GM19372 (cell line): ENCODE results near the gene GRIP1.
"Not testable (repeated sequence)": the region's sequence is repeated elsewhere in the genome, so short reads cannot be mapped to it uniquely, and the experiment has no call there.

ENCODE experiments used
- ATAC-seq: cut with Tn5 transposase; IDR thresholded peaks from one replicate; pipeline ENCODE4 v1.9.1; 2021; ENCODE audit warnings: mild to moderate bottlenecking, low read depth, moderate library complexity; ENCODE audit not compliant: unreplicated experiment

Gene GRIP1

DNA sequence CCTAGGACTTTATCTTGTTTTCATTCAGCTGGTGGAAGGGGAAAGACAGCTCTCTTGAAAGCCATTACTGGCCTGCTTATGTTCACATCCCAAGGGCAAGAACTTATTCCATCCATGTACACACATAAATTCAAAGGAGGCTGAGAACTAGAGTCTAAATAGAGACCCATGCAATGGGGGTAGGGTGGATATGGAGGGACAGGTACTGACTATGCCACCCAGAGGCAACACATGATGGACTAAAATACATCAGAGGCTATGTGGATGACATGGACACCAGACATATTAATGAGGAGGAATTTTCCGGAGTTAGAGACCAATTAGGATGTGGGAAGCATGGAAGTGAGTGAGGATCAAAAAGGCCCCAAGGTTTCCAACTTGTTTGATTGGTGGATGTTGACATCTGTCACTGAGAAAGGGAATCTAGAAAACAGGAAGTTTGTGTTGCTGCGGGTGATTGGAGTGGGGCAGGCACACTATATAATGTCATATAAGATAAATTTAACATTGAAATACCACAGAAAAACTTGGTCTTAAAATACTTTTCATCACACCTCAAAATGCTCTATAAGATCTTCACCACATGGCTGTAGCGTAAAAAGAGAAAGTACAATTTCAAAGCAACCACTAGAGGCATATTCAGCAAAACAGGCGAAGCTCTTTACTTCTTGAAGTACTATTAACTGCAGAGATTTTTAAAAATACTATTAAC, 130.4 kb downstream of the GRIP1 start:
- peak; percentile 63 for ATAC-seq

DNA sequence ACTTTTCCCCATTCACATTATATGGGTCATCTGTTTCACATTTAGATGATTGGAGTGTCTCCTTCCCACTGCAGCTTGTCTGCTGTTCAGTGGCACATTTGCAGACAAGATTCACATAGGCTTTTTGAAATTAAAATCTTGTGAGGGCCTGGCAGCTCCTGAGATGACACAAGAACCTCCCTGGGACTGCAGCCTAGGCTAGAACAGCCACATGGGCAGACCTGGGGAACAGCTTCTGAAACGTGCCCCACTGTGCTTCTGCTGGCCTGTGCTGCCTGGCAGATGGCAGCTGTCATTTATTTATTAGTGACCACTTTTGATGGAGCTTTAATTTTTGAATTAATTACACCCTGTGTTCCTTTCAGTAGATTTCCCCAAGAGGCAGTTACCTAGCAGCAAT, 137.4 kb downstream of the GRIP1 start:
- ATAC-seq = no peak

DNA sequence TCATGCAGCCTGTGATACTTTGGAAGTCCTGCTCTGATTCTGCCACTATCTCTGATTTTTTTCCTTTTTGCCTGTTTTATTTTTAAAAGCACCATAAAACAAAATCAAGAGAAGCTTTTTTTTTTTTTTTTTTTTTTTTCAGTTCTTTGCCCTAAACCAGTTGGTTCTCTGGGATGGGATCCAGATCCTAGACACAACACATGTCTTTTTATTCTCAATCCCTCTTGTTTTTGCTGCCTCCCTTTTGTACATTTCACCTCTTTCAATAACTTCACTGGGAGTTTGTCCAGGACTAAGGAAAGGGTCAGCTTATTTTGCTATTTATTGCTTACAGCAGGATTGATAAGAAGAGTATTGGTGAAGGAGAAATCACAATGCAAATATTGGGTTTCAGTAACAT, 139.4 kb downstream of the GRIP1 start:
- ATAC-seq = no peak

DNA sequence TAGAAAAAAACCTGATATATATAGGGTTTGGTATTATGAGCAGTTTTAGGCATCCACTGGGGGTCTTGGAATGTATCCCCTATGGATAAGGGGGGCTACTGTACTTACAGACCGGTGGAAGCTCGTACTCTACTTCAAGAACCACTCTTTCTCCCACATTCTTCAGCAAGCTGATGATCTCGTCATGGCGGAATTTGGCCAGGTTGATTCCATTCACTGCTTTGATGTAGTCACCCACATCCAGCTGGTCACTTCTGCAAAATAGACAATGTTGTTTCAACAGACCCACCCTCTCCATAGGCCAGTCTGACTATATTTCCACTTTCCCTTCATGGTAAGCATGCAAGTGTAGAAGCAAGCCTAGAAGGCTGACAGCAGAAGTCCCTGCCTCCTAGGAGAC, 139.9 kb downstream of the GRIP1 start:
- ATAC-seq = no peak

DNA sequence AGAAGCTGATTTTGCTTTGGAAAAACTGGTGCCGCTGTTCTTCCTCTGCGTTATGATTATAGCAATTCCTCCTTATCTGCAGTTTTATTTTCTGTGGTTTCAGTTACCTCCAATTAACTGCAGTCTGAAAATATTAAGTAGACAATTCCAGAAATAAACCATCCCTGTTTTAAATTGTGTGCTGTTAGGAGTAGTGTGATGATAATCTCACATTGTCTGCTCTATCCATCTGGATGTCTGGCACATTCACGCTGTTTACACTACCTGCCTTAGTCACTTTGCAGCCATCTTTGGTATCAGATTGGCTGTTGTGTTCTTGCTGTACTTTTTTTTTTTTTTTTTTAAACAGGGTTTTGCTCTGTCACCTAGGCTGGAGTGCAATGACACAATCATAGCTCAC, 141.0 kb downstream of the GRIP1 start:
- no peak for ATAC-seq

DNA sequence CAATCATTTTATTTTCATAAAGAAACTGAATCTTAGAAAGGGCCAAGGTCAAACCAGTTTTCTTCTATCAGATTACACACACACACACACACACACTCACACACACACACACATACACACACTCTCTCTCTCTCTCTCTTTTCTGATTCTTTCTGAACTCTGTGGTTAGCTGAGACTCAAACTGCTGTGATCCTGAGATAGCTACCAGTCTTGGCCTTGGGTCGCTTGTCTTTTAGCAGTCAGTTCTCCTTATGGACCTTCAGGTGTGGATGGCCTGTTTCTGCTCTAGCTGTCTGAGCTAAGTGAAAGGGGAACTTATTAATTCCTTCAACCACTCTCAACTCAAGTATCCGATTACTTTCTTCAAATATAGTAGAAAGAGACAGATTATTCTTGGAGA, 145.1 kb downstream of the GRIP1 start:
- ATAC-seq = no peak

DNA sequence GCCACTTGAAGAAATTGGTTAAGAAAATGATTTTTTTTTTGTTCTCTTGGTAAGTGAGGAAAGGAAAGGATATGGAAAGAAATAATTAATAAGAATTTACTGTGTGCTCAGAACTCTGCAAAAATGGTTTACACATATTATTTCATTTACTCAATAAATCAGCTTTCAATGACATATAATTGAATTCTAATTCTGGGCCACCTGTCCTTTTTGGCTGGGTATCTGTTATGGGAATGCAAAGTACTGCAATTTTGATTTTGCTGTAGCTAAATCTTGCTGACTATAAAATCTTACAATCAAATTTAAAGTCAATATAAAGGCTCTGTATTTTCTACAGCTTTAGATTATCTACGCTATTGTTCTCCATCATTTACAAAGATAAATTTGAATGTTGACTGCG, 147.1 kb downstream of the GRIP1 start:
- no peak for ATAC-seq

DNA sequence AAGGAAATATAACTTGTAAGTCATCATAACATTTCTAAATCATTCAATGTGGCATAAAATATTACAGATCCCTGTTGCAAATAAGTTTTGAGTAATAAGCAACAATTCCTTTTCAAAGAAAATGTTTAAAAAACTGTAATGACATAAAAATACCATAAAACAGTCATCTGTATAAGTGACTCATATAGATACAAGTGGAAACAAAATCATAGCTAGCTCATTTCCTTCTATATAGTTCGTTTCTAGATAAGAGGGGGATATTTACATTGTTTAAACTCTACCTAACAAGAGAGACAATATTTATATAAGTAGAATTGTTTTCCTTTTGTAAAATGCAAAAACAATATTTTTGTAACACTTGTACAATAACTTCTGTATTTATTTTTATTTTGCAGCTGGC, 148.9 kb downstream of the GRIP1 start:
- no peak for ATAC-seq

DNA sequence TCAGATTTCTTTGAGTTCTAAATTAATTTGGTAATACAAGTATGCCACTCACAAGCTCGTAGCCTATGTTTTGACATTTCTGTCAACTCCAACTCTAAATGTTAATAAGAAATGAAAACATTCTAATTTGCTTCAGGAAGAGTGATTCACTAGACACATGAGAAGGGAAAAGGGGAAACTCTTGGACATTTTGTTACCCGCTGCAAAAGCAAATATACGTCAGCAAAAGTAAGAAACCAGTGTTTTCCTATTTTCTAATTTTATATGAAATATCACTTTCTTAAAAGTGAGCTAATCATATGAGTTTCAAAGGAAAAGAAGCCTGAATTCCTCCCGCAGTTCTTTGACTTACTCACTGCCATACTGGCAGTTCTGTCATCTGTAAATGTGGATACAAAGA, 162.3 kb downstream of the GRIP1 start:
- no peak for ATAC-seq

DNA sequence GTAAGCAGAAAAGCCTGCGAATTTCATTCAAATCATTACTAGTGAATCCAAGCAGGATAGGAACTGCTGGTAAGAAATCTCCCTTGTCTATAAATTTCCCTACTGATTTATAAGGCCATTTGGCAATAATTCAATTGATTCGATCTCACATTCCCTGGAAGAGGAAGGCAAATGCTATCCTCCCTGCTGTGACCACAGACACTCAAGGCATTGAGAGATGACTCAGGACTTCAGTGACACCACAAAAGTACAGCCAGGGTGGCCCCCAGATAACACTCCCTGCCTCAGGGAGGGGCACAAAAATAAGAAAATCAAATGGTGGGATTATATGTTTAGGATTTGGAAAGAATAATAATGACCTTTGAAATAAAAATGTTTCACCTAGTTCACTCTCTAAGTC, 162.7 kb downstream of the GRIP1 start:
- ATAC-seq = no peak

DNA sequence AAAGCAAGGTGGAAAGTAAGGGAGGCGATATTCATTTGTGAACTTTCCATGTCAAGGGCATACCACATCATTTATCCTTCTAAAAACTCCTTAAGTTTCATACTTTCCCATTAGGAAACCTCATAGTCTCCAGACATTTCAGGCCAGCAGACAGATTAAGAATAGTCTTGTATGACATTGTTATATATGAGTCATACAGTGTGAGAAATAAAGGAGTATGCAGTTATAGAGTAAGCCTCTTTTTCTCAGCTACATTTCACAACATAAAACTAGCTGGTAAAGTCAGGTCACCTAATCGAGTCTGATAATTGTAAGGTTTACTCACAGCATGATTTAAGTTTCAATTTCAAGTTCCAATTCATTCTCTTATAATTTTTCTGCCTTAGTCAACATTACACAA, 164.3 kb downstream of the GRIP1 start:
- ATAC-seq = no peak

DNA sequence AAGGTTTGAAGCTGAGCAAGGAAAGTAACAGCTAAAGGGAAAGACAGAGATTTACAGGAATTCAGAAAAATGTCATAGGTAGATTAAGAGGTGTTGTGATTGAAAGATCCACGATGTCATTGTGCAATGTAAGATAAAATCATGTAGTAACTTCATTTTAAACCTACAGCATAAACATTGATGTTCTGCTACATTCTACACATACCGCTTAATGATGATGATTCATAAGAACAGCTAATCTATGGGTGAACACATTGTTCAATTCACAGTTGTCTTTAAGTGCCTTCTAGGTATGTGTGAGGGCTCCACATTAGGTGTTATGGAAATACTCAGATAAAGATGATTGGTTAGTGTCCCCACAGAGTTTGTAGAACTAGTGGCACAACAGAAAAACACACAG, 170.9 kb downstream of the GRIP1 start:
- ATAC-seq = no peak

DNA sequence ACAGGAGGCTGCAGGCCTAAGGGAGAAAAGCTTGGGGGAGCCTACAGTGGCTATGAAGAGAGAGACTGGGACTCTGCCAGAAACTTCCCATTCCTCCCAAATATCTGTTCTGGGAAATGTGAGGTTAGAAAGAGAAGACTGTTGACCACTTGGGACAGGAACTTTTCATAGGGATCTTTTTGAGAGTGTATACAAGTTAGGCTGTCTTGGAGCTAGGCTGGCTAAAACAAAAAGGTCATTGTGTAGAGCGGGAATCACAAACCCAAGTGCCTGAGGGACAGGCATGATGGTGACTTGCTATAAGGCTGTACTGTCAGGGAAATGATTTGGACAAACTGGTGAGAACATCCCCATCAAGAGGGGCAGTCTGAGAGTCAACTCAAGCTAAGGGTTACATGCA, 175.1 kb downstream of the GRIP1 start:
- no peak for ATAC-seq

DNA sequence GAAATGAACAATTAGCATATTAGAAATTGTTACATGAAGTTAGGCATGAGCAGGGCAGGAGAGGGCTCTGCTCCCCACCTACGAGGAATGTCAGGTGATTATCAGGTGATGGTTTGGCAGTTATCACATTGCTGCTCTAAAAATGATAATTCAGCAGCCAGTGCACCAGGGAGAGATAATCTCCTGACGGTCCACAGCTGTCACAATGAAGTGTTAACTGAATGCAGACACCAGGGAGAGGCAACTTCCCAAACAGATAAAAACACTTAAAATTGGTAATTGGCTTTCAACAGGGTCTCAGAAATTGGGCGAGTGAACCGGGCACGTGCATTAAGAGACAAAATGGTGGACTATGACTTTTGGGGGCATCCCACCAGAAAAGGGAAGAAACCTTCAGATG, 176.0 kb downstream of the GRIP1 start:
- ATAC-seq = no peak

DNA sequence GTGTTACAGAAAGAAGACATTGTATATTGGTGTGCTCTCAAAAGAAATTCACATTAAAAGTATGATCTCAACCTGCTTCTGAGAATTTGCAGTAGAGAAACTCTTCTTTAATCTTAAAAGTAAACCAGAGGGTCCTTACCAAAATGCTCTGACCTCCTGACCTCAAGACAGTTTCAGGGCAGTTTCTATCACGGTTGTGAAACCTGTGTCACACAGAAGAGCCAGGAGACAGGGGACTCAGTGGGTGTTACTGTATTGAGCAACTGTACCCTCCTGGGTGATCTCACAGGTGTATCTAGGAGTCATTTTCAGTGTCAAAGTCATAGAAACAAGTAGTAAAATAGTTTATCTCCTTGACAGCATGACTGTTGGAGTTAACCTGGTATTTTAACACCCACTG, 178.0 kb downstream of the GRIP1 start:
- peak; percentile 93 for ATAC-seq

DNA sequence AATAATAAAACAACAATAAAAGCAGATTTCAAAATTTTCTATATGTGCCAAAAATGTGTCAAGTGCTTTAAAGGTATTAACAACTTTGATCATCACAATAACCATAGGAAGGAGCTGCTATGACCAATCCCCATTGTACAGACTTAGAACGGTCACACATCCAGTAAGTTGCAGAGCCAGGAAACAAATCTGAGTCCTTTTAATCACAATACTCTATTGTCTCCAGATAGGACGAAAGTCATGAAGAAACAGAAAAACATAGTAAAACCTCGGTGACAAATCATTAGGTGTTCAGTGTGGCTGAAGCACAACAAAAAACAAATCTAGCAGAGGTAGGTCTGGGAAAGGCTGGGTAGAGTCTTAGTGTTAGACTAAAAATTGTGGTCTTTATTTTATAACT, 178.8 kb downstream of the GRIP1 start:
- ATAC-seq = no peak

DNA sequence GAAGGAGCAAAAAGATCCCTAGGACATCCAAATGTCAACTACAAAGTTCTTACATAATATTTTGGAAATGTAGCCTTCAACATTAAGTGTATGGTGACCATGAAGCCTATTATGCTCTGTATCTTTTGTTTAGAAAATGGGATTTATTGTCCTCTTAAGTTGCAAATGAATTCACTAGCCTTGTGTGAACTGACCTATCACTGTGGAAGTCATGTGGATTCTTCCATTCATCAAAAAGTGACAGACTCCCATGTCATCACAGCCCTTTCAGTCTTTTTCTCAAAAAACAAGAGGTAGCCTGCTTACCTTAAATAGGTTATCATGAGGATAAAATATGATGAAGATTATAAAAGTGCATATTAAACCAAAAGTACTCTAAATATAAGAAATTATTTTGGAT, 179.9 kb downstream of the GRIP1 start:
- ATAC-seq = no peak

DNA sequence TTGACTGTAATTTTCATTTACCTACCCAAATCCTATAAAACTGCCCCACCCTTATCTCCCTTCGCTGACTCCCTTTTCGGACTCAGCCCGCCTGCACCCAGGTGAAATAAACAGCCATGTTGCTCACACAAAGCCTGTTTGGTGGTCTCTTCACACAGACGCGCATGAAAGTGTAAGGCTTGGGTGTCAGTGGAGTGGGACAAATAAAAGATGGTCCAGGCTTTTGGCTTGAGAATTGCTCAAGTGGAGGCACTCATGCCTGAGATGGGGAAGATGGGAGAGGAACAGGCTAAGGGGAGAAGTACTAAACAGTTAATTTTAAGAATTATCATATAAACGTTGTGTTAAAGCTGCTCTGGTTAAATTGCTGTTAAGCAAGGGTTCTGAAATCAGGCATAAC, 180.8 kb downstream of the GRIP1 start:
- ATAC-seq = not testable (repeated sequence)

DNA sequence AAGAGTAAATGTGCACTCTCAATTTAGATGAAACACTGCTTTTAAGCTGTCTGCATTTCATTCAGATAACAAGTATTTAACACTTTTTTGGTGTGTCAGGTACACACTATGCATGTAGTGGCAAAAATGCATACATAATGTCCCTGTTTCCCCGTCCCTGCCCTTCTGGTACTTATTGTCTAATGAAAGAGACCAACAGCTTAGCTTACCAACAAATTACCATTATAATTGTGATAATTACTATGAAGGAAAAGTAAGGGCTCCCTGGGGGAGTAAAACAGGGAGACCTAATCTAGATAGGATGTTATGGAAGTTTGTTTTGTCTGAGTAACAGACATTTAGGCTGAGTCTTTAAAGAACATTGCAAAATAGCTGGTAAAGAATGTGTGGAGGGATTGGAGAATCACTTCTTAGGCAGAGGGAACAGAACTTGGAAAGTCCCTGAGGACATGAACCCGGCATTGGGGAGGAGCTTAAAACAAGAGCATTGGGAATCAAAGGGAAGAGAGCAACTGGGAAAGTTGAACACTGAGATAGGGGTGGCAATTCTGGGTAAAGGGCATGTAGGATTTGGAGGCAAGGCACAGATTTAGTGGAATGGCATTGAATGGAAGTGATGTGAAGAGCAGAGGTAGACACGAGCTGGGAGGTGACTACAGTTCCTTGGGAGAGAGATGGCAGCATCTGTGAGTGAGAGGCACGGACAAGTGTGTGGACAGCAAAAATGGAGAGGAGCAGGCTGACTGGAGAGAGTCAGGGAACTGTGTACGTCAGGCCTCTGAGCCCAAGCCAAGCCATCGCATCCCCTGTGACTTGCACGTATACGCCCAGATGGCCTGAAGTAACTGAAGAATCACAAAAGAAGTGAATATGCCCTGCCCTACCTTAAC, 181.6 kb downstream of the GRIP1 start:
- no peak for ATAC-seq

DNA sequence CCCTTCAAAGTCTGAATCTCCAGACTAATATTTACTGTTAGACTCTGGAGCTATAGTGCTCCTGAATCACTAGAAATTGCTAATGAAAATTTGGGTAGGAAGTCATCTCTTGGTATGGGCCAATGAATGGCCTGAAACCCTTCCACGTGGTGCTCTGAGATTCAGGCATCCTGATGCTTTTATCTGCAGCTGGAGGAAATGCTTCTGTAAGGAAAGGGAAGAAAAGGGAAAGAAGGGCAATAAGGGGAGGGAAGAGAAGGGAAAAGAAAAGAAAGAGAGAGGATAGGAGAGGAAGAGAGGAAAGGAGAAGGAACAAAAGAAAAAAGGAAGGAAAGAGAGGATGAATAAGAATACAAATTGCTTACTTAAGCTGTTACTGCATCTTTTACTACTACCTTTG, 182.3 kb downstream of the GRIP1 start:
- ATAC-seq = no peak

DNA sequence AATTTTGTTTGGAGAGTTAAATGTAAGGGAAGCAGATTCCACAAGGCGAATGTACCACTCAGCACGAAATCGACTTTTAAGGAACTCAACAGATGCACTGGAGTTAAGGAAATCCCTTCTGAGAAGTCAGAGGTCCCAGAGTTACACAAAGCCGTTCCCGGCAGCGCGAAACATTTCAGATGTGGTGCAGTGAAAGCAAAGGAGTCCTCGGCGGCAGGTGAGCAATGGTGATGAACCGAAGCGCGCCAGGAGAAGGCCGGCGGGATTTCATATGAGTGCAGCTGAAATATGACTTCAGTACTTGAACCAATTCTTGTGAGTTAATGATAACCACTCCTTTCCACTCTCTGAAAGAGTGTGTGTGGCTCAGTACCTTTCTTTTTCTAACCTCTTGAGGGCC, 183.2 kb downstream of the GRIP1 start:
- no peak for ATAC-seq

DNA sequence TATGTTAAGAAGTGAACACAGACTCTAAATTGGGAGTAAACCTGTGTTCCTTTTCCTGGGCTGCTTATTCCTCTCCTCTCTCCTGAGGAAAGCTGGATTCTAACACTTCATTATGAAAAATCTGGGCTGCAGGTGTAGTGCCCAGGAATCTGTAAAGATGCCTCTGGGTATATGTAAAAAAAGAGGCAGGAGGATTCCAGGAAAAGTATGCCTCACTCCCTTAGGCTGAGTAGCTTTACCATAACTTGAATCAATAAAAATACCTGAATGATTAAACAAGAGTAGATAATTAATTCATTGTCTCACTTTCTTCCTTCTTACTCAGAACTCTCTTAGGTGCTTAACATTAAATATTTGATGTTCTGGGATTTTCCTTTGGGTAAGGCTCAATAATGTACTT, 185.1 kb downstream of the GRIP1 start:
- ATAC-seq = no peak
